GM12892 (cell line): Measurements from ENCODE around the gene KDM2B.

ENCODE experiments used
- DNase-seq: peaks from one replicate; pipeline ENCODE4 v3.0.0; 2011; ENCODE audit not compliant: insufficient read length
- FAIRE-seq: peaks from 2 replicates; lab custom pipeline; 2011; peaks lifted over from hg19 to GRCh38; lab: Jason Lieb, UNC
- POLR2A ChIP-seq: IDR thresholded peaks from 2 replicates; pipeline ENCODE4 v1.6.1; 2011; ENCODE audit warnings: low read depth, low read length, control low read depth
- POLR2AphosphoS5 ChIP-seq: IDR thresholded peaks from 2 replicates; pipeline ENCODE4 v1.6.1; 2011; ENCODE audit warnings: low read depth, low read length, control low read depth
- TAF1 ChIP-seq: IDR thresholded peaks from 2 replicates; pipeline ENCODE4 v1.6.1; 2011; ENCODE audit warnings: low read depth, mild to moderate bottlenecking, control low read depth, low read length, borderline replicate concordance

The KDM2B gene

GRCh38 chr12:121581686-121582429, 1.0 kb upstream of the KDM2B start:
- DNase-seq (no peak), FAIRE-seq (no peak)
- TF ChIP-seq TAF1 (no peak), POLR2A (no peak)

- peak; percentile 33 for FAIRE-seq
- no peak for DNase-seq
- TF ChIP-seq POLR2A: no peak
- TF ChIP-seq POLR2AphosphoS5: no peak
- TF ChIP-seq TAF1: 0 out of 2 replicates have a peak, but pooled peaks have one; percentile 10
These were observed 598 bp downstream of the KDM2B start for GRCh38 chr12:121579981-121580868.

GRCh38 chr12:121579190-121579791, 1.5 kb downstream of the KDM2B start:
- FAIRE-seq (no peak), DNase-seq (peak; percentile 56)
- no peak for TF ChIP-seq POLR2A
- TF ChIP-seq TAF1: no peak
- TF ChIP-seq POLR2AphosphoS5: no peak

- TF ChIP-seq TAF1: no peak
- TF ChIP-seq POLR2AphosphoS5: no peak
- no peak for TF ChIP-seq POLR2A
- DNase-seq (no peak), FAIRE-seq (no peak)
These were observed 2.3 kb downstream of the KDM2B start for GRCh38 chr12:121578230-121579189.

- no peak for DNase-seq
- FAIRE-seq: no peak
These were observed 3.2 kb downstream of the KDM2B start for GRCh38 chr12:121577443-121578180.

DNA sequence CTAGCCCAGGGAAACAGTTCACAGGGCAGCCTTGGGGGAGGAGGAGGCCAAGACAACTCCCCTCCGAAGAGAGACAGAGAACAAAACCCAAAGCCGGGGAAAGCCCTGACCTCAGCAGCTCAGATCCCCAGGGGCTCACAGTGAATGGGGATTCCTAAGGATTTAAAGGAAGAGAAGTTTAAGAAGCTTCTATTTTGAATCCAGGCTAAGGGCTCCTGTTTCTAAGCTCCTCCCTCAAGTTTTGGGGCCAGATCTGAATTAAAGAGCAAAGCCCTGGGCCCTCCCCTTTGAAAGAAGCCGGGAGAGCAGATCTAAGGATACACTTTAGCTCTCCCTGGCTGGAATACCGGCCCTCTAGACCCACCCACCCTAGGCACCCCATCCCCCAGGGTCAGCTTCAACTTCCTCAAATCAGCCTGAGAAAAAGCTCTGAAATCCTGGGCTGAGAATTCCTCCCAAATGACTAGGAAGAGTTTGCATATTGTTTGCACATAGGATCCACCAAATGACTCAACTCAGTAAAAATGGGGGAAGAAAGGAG, 3.9 kb downstream of the KDM2B start:
- DNase-seq (no peak), FAIRE-seq (no peak)
- no peak for TF ChIP-seq POLR2A
- no peak for TF ChIP-seq TAF1
- TF ChIP-seq POLR2AphosphoS5: no peak

More at GRCh38 chr12:121577443-121578180, 3.2 kb downstream of the KDM2B start:
- TF ChIP-seq POLR2AphosphoS5 (no peak), TAF1 (no peak), POLR2A (no peak)

DNA sequence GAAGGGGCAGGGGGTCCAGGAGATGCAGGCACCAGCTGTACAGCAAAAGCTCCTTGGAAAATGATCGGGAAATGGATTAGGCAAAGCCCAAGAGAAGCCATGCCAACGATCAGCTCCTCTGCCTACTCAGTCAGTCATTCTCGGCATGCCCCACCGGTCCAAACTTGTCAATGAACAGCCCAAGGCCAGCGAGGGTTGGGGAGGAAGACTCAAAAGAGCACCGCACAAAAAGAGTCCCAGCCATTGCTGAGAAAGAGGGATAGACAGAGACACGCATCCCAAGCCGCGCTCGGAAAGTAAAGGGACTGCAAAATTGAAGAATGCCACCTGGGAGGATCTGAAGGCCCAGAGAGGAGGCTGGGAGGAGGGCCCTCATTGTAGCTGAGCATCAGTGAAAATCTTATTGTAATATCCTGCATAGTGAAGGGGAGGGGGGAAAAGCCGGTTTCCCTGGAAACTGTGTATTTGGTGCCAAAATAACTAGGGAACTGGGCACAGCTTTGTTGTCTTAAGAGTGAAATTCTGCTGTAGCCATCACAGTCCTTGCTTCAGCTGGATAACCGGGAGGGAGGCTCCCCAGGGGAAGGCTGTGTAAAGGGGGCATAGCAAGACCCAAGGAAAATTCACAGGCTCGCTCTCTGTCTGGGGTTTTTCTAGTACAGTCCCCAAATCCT, 4.7 kb downstream of the KDM2B start:
- TF ChIP-seq POLR2AphosphoS5 (no peak), TAF1 (no peak), POLR2A (no peak)
- DNase-seq: no peak
- no peak for FAIRE-seq

GRCh38 chr12:121575051-121575450, 5.8 kb downstream of the KDM2B start:
- TF ChIP-seq POLR2A (no peak), TAF1 (no peak), POLR2AphosphoS5 (no peak)
- no peak for DNase-seq
- FAIRE-seq: no peak

DNA sequence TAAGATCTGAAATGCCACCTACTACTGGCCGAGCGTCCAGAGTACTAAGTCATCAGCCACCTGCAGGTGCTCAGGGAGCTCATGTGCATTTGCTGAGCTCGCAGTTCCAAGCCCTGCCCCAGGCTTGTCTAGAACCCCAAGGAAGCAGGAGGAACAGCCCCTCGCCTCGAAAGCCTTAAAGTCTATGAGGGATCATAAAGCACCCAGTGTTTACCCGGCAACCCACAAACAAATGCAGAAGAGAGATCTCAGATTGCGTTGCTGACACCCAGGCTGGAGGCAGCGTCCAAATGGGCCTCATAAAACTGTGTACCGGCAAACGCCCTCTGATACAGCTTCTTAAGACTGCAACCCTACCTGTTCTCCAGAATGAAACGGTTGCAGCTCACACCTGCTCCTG, 6.8 kb downstream of the KDM2B start:
- TF ChIP-seq POLR2A (no peak), TAF1 (no peak), POLR2AphosphoS5 (no peak)
- no peak for DNase-seq
- FAIRE-seq: no peak
